T-helper 2 cell treated with Interferon-gamma antibody and Interleukin-4, amounts not matched to agents 5 μg/mL and 100 μg/mL, for 36 hours (primary cell): ENCODE data around the gene CHST12.
"Not testable (repeated sequence)": the region's sequence is repeated elsewhere in the genome, so short reads cannot be mapped to it uniquely, and the experiment has no call there.

Source experiments
- DNase-seq: peaks from one replicate; pipeline ENCODE4 v3.0.0; 2021; ENCODE audit warnings: low spot score
- H3K27ac Mint-ChIP-seq: one replicate; pipeline ENCODE4 v1.8.0; 2021; ENCODE audit warnings: mild to moderate bottlenecking, mixed read lengths
- H3K27me3 Mint-ChIP-seq: one replicate; pipeline ENCODE4 v1.8.0; 2021; ENCODE audit warnings: low read depth, mixed read lengths
- H3K36me3 Mint-ChIP-seq: one replicate; pipeline ENCODE4 v1.8.0; 2021; ENCODE audit warnings: low read depth, mixed read lengths
- H3K4me1 Mint-ChIP-seq: one replicate; pipeline ENCODE4 v1.8.0; 2021; ENCODE audit warnings: low read depth, mixed read lengths
- H3K4me3 Mint-ChIP-seq: one replicate; pipeline ENCODE4 v1.8.0; 2022; ENCODE audit warnings: mild to moderate bottlenecking, moderate library complexity, mixed read lengths
- H3K9me3 Mint-ChIP-seq: one replicate; pipeline ENCODE4 v1.8.0; 2021; ENCODE audit warnings: mixed read lengths

The CHST12 gene

DNA sequence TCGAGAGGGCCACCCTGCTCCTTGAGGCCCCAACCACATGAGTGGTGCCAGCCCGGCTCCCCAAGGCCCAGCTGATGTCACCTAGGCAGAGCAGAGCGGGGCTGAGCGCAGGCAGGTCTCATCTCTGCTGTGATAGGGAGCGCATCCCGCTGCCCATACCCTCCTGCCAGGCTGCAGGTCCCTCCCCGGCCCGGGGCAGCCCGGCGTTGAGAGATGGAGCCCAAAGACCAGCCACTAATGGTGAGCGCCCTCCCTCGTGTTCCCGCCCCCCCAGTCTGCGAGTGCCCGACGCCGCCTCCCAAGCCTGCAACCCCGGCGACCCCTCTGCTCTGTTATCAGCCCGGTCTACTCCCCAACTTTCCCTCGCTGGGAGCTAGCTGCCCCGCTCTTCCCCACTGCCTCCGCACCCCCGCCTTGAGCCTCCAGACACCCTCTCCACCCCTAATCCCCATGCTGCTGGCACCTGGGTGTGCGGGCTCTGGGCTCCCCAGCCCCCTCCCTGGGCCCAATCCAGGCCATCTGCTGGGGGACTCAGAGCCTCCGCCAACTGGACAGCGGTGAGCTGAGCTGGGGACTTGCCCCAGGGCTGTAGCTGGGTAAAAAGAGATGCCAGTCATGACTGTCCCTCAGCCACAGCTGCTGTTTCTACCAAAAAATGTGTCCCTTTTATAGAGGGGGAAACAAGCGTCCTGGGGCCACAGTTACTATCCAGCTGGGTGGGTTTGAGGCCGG is 19.7 kb upstream of the CHST12 start:
- Mint-ChIP-seq H3K9me3 (no peaks in the 10 kb centered on the region), H3K4me3 (no peak overlapping the region), H3K27ac (no peak overlapping the region), H3K27me3 (no peaks in the 10 kb centered on the region), H3K36me3 (peaks cover 28% of the 10 kb centered on the region), H3K4me1 (no peaks in the 10 kb centered on the region)
- no peak for DNase-seq

GRCh38 chr7:2384354-2385243 is 18.8 kb upstream of the CHST12 start:
- H3K4me3 Mint-ChIP-seq = no peak overlapping the region
- DNase-seq = no peak
- no peak overlapping the region for H3K27ac Mint-ChIP-seq
- peaks cover 20% of the 10 kb centered on the region for H3K36me3 Mint-ChIP-seq
- H3K4me1 Mint-ChIP-seq = no peaks in the 10 kb centered on the region
- no peaks in the 10 kb centered on the region for H3K27me3 Mint-ChIP-seq
- H3K9me3 Mint-ChIP-seq = no peaks in the 10 kb centered on the region

DNA sequence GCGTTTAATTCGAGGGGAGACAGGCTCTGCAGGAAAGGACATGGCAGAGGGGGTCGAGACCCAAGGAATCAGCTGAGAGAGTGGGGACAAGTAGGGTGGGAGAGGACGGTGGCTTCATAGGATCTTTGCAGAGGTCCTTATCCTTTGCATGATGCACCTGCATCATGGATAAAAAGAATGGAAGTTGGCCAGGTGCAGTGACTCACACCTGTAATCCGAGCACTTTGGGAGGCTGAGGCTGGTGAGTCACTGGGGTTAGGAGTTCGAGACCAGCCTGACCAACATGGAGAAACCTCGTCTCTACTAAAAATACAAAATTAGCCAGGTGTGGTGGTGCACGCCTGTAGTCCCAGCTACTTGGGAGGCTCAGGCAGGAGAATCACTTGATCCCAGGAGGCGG is 17.3 kb upstream of the CHST12 start:
- not testable (repeated sequence) for H3K9me3 Mint-ChIP-seq, H3K27ac Mint-ChIP-seq, H3K27me3 Mint-ChIP-seq, DNase-seq, H3K36me3 Mint-ChIP-seq, H3K4me3 Mint-ChIP-seq, H3K4me1 Mint-ChIP-seq

- H3K27me3 Mint-ChIP-seq = no peaks in the 10 kb centered on the region
- no peak overlapping the region for H3K27ac Mint-ChIP-seq
- no peak for DNase-seq
- no peaks in the 10 kb centered on the region for H3K9me3 Mint-ChIP-seq
- peaks cover 1% of the 10 kb centered on the region for H3K36me3 Mint-ChIP-seq
- no peaks in the 10 kb centered on the region for H3K4me1 Mint-ChIP-seq
- no peak overlapping the region for H3K4me3 Mint-ChIP-seq
Observed at GRCh38 chr7:2386964-2387669, 16.3 kb upstream of the CHST12 start.

GRCh38 chr7:2387897-2388636 is 15.3 kb upstream of the CHST12 start:
- Mint-ChIP-seq H3K27me3 (no peaks in the 10 kb centered on the region), H3K27ac (no peak overlapping the region), H3K4me1 (no peaks in the 10 kb centered on the region), H3K4me3 (no peak overlapping the region), H3K9me3 (no peaks in the 10 kb centered on the region), H3K36me3 (peaks cover 1% of the 10 kb centered on the region)
- DNase-seq = no peak

- no peak overlapping the region for H3K27ac Mint-ChIP-seq
- H3K9me3 Mint-ChIP-seq = no peaks in the 10 kb centered on the region
- peaks cover 1% of the 10 kb centered on the region for H3K36me3 Mint-ChIP-seq
- H3K4me1 Mint-ChIP-seq = no peaks in the 10 kb centered on the region
- H3K4me3 Mint-ChIP-seq = no peak overlapping the region
- no peak for DNase-seq
- no peaks in the 10 kb centered on the region for H3K27me3 Mint-ChIP-seq
Observed at GRCh38 chr7:2388637-2388954, 14.8 kb upstream of the CHST12 start.

DNA sequence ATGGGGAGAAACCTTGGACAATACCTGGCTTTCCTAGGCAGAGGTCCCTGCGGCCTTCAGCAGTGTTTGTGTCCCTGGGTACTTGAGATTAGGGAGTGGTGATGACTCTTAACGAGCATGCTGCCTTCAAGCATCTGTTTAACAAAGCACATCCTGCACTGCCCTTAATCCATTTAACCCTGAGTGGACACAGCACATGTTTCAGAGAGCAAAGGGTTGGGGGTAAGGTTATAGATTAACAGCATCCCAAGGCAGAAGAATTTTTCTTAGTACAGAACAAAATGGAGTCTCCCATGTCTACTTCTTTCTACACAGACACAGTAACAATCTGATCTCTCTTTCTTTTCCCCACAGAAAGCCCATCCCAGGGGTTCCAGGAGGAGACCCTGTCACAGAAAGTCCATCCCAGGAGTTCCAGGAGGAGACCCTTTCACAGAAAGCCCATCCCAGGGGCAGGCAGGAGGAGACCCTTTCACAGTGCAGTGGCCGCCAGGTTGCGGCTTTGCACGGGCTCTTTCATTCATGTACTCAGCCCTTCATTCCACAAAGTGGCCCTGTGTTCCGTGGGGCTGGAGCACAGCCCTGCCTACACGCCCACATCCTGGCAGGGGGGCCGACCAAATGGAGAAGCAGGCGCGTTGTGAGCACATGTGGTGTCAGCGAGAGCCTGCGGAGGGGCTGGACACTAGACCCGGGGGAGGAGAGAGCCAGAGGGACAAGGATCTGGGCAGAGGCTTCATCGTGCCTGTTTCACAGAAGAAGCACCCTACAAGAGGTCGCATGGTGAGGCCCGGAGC is 13.2 kb upstream of the CHST12 start:
- not testable (repeated sequence) for H3K4me3 Mint-ChIP-seq, H3K27me3 Mint-ChIP-seq, H3K27ac Mint-ChIP-seq, H3K36me3 Mint-ChIP-seq, H3K4me1 Mint-ChIP-seq, DNase-seq, H3K9me3 Mint-ChIP-seq

- DNase-seq = no peak
- no peak overlapping the region for H3K4me3 Mint-ChIP-seq
Observed at GRCh38 chr7:2393706-2394105, 9.7 kb upstream of the CHST12 start.

DNA sequence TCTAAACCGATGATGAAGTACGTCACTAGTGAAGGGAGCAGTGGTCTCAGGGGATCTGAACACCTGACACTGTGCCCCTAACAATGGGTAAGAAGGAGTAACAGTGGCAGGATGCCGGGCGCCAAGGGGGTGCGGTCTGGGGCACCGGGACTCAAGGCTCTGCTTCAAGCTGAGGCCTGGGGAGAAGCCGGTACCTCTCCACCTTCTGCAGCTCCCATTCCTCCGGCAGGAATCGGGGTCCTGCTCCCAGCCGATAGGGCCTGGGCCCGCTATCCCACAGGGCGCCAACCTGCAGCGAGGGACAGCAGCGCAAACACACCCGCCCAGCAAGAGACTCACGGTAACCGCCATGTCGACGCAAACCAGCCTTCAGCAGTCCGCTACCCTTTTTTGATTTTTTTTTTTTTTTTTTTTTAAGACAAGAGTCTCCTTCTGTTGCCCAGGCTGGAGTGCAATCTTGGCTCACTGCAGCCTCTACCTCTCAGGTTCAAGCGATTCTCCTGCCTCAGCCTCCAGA is 8.8 kb upstream of the CHST12 start:
- Mint-ChIP-seq H3K27me3 (no peaks in the 10 kb centered on the region), H3K36me3 (no peaks in the 10 kb centered on the region), H3K9me3 (no peaks in the 10 kb centered on the region)

More at GRCh38 chr7:2393706-2394105, 9.7 kb upstream of the CHST12 start:
- Mint-ChIP-seq H3K9me3 (no peaks in the 10 kb centered on the region), H3K27ac (no peak overlapping the region), H3K27me3 (no peaks in the 10 kb centered on the region), H3K4me1 (peaks cover 6% of the 10 kb centered on the region), H3K36me3 (no peaks in the 10 kb centered on the region)

GRCh38 chr7:2398506-2398905 is 4.9 kb upstream of the CHST12 start:
- Mint-ChIP-seq H3K36me3 (no peaks in the 10 kb centered on the region), H3K27ac (no peak overlapping the region), H3K9me3 (no peaks in the 10 kb centered on the region), H3K27me3 (no peaks in the 10 kb centered on the region), H3K4me3 (no peak overlapping the region), H3K4me1 (peaks cover 24% of the 10 kb centered on the region)
- no peak for DNase-seq

More for the DNA sequence above, 8.8 kb upstream of the CHST12 start:
- no peak overlapping the region for H3K27ac Mint-ChIP-seq
- DNase-seq = no peak
- H3K4me1 Mint-ChIP-seq = peaks cover 9% of the 10 kb centered on the region
- no peak overlapping the region for H3K4me3 Mint-ChIP-seq

DNA sequence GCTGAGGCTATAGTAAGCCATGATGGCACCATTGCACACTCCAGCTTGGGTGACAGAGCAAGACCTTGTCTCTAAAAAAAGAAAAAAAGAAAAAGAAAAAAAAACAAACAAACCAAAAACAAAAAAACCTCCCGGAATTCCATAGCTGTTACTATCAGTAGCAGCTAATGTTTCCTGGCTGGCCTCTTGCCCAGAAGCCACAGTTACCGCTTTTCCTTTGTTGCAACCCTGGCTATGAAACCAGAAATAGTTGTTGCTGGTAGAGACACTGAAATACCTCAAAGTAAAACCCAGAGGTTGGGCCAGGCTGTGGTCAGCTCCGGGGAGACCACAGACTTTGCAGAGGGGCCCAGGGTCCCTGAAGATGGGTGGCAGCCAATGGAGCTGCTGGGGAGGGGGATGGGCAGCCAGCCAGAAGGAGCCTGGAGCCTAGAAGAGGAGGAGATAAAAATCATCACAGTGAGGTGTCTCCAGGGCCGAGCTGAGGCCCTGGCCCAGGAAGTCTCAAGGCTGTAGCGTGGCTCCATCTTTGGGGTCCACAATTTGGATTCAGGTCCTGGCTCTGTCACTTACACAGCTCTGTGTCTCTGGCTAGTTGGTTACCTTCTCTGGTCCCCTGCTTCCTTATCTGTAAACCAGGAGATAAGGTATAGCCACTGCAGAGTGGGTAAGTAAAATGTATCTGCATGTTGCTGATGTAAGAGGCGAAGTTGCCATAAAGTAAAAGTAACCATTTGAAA is 3.4 kb upstream of the CHST12 start:
- peaks cover 8% of the 10 kb centered on the region for H3K36me3 Mint-ChIP-seq
- H3K4me3 Mint-ChIP-seq = peak overlapping the region; percentile 67
- no peak for DNase-seq

GRCh38 chr7:2402687-2403013 is 761 bp upstream of the CHST12 start:
- Mint-ChIP-seq H3K4me3 (peak overlapping the region; percentile 88), H3K27me3 (no peaks in the 10 kb centered on the region), H3K9me3 (no peaks in the 10 kb centered on the region), H3K4me1 (peaks cover 49% of the 10 kb centered on the region), H3K27ac (peak overlapping the region; percentile 82), H3K36me3 (peaks cover 23% of the 10 kb centered on the region)
- DNase-seq = no peak

More for the DNA sequence above, 3.4 kb upstream of the CHST12 start:
- H3K27ac Mint-ChIP-seq = peak overlapping the region; percentile 86
- peaks cover 32% of the 10 kb centered on the region for H3K4me1 Mint-ChIP-seq
- H3K27me3 Mint-ChIP-seq = no peaks in the 10 kb centered on the region
- H3K9me3 Mint-ChIP-seq = no peaks in the 10 kb centered on the region
